Nephron progenitor cell (in vitro differentiated cells): ENCODE results near the gene ENDOD1.

Experiments used
- DNase-seq: peaks from one replicate; pipeline ENCODE4 v3.0.0; 2021
- H3K27ac Mint-ChIP-seq: 2 replicates; pipeline ENCODE4 v1.8.0; 2021; ENCODE audit warnings: mild to moderate bottlenecking, moderate library complexity, mixed read lengths
- H3K27me3 Mint-ChIP-seq: 2 replicates; pipeline ENCODE4 v1.8.0; 2021; ENCODE audit warnings: mild to moderate bottlenecking, low read depth, mixed read lengths; ENCODE audit not compliant: poor library complexity
- H3K36me3 Mint-ChIP-seq: 2 replicates; pipeline ENCODE4 v1.8.0; 2021; ENCODE audit warnings: low read depth, mixed read lengths
- H3K4me1 Mint-ChIP-seq: 2 replicates; pipeline ENCODE4 v1.8.0; 2021; ENCODE audit warnings: mixed read lengths
- H3K4me3 Mint-ChIP-seq: 2 replicates; pipeline ENCODE4 v1.8.0; 2021; ENCODE audit warnings: mild to moderate bottlenecking, moderate library complexity, mixed read lengths
- H3K9me3 Mint-ChIP-seq: 2 replicates; pipeline ENCODE4 v1.8.0; 2021; ENCODE audit warnings: mild to moderate bottlenecking, moderate library complexity, mixed read lengths
- CTCF ChIP-seq: fragments of 200-600 bp; sonication (generic); IDR thresholded peaks from 2 replicates; pipeline ENCODE4 v1.5.0; 2021; ENCODE audit warnings: antibody characterized with exemption

The ENDOD1 gene

GRCh38 chr11:95101935-95102334, 12.3 kb downstream of the ENDOD1 start:
- H3K36me3 Mint-ChIP-seq, result no peaks in the 10 kb centered on the region
- peaks cover 14% of the 10 kb centered on the region for H3K27me3 Mint-ChIP-seq
- peak overlapping the region; percentile 67 for H3K27ac Mint-ChIP-seq
- no peak for DNase-seq
- H3K4me1 Mint-ChIP-seq, result peaks cover 50% of the 10 kb centered on the region
- no peak overlapping the region for H3K4me3 Mint-ChIP-seq
- H3K9me3 Mint-ChIP-seq, result no peaks in the 10 kb centered on the region
- no peak for TF ChIP-seq CTCF

- no peaks in the 10 kb centered on the region for H3K36me3 Mint-ChIP-seq
- H3K27ac Mint-ChIP-seq, result peak overlapping the region; percentile 22
- peaks cover 9% of the 10 kb centered on the region for H3K27me3 Mint-ChIP-seq
- H3K9me3 Mint-ChIP-seq, result no peaks in the 10 kb centered on the region
- no peak for TF ChIP-seq CTCF
- peaks cover 58% of the 10 kb centered on the region for H3K4me1 Mint-ChIP-seq
- H3K4me3 Mint-ChIP-seq, result no peak overlapping the region
- DNase-seq, result no peak
Measured at GRCh38 chr11:95102733-95103132, 13.1 kb downstream of the ENDOD1 start.

- Mint-ChIP-seq H3K36me3 (no peaks in the 10 kb centered on the region), H3K27me3 (peaks cover 9% of the 10 kb centered on the region), H3K27ac (peak overlapping the region; percentile 92), H3K4me3 (no peak overlapping the region), H3K9me3 (no peaks in the 10 kb centered on the region), H3K4me1 (peaks cover 68% of the 10 kb centered on the region)
- no peak for TF ChIP-seq CTCF
- no peak for DNase-seq
Measured at GRCh38 chr11:95103701-95104100, 14.1 kb downstream of the ENDOD1 start.

- peak overlapping the region; percentile 92 for H3K27ac Mint-ChIP-seq
- peaks cover 4% of the 10 kb centered on the region for H3K27me3 Mint-ChIP-seq
- no peak for TF ChIP-seq CTCF
- H3K36me3 Mint-ChIP-seq, result no peaks in the 10 kb centered on the region
- H3K9me3 Mint-ChIP-seq, result no peaks in the 10 kb centered on the region
- no peak overlapping the region for H3K4me3 Mint-ChIP-seq
- H3K4me1 Mint-ChIP-seq, result peaks cover 73% of the 10 kb centered on the region
- no peak for DNase-seq
Measured at GRCh38 chr11:95104121-95104830, 14.6 kb downstream of the ENDOD1 start.

- no peaks in the 10 kb centered on the region for H3K9me3 Mint-ChIP-seq
- H3K36me3 Mint-ChIP-seq, result no peaks in the 10 kb centered on the region
- H3K4me3 Mint-ChIP-seq, result no peak overlapping the region
- peaks cover 2% of the 10 kb centered on the region for H3K27me3 Mint-ChIP-seq
- no peak for DNase-seq
- no peak overlapping the region for H3K27ac Mint-ChIP-seq
- no peak for TF ChIP-seq CTCF
- peaks cover 79% of the 10 kb centered on the region for H3K4me1 Mint-ChIP-seq
Measured at GRCh38 chr11:95104856-95105255, 15.2 kb downstream of the ENDOD1 start.

- H3K27me3 Mint-ChIP-seq, result peaks cover 7% of the 10 kb centered on the region
- peaks cover 6% of the 10 kb centered on the region for H3K36me3 Mint-ChIP-seq
- H3K27ac Mint-ChIP-seq, result peak overlapping the region; percentile 99
- H3K9me3 Mint-ChIP-seq, result peaks cover 5% of the 10 kb centered on the region
- no peak for DNase-seq
- peaks cover 81% of the 10 kb centered on the region for H3K4me1 Mint-ChIP-seq
- H3K4me3 Mint-ChIP-seq, result peak overlapping the region; percentile 7
- no peak for TF ChIP-seq CTCF
Measured at GRCh38 chr11:95108159-95108611, 18.5 kb downstream of the ENDOD1 start.
